Kidney epithelial cell (primary cell): ENCODE data around the gene RAPGEF1. TPM values are rescaled to one million over a fixed set of nuclear protein-coding genes. Genes with fewer than 3 reads are reported as not detected.
A peak's percentile ranks its signal among the peaks of the same experiment; 100 is the strongest.

Experiments
- DNase-seq: peaks from one replicate; pipeline ENCODE4 v3.0.0-alpha.2; 2010; ENCODE audit warnings: low read depth
- H3K27me3 ChIP-seq: 2 replicates; pipeline ENCODE4 v1.6.0; 2011; ENCODE audit warnings: low read length; ENCODE audit not compliant: control insufficient read depth, insufficient read depth
- H3K36me3 ChIP-seq: 2 replicates; pipeline ENCODE4 v1.5.1; 2011; ENCODE audit warnings: low read length; ENCODE audit not compliant: control insufficient read depth, insufficient read depth
- H3K4me3 ChIP-seq: 2 replicates; pipeline ENCODE4 v1.5.1; 2011; ENCODE audit warnings: low read depth, mild to moderate bottlenecking, control low read depth, low read length
- total RNA-seq: library from RNA; depleted of rRNA; stranded (reverse); fragments of >200 nt; gene quantifications from 2 replicates; pipeline ENCODE4 v1.2.3, GENCODE V29; 2015
- TF ChIP-seq, protein P1 (sequence below): IDR thresholded peaks from 2 replicates; pipeline ENCODE4 v1.5.1; 2011; ENCODE audit warnings: mild to moderate bottlenecking, moderate library complexity, low read length, control low read depth, inconsistent platforms; ENCODE audit not compliant: insufficient read depth, poor library complexity, severe bottlenecking

Gene RAPGEF1
- total RNA-seq, 1 donor from 2014 or later, result 43.5 TPM

DNA sequence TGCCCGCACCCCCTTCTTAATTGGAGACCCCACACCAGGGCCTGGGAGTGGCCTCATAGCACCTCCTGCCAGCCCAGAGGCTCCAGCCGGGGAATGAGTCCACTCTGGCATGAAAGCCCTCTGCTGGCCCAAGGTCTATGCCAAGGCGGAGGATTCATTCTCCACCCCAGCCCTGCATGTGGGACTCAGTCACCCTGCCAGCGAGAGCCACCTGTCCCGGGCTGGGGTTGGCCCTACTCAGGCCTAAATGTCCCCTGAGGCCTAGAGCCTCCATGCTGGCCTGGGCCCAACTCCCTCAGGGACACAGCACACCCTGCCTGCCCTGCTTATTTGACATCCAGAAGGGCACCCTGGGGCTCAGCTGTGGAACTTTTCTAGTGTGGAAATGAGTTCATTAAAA lies 1.0 kb upstream of the RAPGEF1 start:
- Histone ChIP-seq H3K27me3 (no peaks in the 10 kb centered on the region), H3K4me3 (no peak overlapping the region), H3K36me3 (no peaks in the 10 kb centered on the region)
- TF ChIP-seq, protein P1, sequence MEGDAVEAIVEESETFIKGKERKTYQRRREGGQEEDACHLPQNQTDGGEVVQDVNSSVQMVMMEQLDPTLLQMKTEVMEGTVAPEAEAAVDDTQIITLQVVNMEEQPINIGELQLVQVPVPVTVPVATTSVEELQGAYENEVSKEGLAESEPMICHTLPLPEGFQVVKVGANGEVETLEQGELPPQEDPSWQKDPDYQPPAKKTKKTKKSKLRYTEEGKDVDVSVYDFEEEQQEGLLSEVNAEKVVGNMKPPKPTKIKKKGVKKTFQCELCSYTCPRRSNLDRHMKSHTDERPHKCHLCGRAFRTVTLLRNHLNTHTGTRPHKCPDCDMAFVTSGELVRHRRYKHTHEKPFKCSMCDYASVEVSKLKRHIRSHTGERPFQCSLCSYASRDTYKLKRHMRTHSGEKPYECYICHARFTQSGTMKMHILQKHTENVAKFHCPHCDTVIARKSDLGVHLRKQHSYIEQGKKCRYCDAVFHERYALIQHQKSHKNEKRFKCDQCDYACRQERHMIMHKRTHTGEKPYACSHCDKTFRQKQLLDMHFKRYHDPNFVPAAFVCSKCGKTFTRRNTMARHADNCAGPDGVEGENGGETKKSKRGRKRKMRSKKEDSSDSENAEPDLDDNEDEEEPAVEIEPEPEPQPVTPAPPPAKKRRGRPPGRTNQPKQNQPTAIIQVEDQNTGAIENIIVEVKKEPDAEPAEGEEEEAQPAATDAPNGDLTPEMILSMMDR, result no peak
- no peak for DNase-seq

DNA sequence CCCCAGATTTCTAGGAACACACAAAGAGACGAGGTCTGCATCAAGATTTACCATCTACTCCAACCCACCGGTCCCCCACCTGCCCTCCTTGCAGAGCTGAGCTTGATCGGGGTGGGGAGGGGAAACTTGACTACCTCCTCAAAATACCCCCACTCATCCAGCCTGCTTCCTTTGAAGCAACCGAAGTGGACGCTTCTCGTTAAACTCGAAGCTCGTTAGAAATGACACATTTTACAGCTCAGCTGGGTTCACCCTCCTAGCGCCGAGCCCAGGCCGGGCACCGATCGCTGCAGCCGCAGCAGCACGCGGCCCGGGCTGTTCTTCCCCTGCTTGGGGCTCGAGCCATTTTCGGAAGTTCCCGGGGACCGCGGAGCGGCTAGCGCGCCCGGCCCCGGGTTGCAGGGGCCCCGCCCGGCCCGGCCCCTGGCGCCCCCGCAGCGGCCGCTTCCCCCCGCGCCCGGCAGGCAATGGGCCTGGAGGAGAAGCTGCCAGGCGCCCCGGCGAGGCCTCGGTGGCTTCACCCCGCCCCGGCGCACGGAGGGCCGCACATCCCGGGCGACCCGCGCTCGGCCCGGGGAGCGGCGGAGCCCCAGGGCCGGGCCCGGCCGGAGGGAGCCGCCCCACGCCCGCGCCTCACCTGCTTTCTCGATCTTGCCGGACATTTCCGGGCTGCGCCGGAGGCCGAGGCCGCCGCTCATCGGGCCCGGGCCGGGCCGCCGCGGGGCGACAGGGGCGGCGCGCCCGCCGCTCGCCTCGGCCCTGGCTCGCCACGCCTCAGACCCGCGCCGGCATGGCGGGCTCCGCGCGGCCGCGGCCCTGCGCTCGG lies 530 bp downstream of the RAPGEF1 start:
- no peak for DNase-seq
- H3K27me3 ChIP-seq, result no peaks in the 10 kb centered on the region
- TF ChIP-seq, protein P1, result no peak
- peak overlapping the region; percentile 60 for H3K4me3 ChIP-seq
- no peaks in the 10 kb centered on the region for H3K36me3 ChIP-seq

DNA sequence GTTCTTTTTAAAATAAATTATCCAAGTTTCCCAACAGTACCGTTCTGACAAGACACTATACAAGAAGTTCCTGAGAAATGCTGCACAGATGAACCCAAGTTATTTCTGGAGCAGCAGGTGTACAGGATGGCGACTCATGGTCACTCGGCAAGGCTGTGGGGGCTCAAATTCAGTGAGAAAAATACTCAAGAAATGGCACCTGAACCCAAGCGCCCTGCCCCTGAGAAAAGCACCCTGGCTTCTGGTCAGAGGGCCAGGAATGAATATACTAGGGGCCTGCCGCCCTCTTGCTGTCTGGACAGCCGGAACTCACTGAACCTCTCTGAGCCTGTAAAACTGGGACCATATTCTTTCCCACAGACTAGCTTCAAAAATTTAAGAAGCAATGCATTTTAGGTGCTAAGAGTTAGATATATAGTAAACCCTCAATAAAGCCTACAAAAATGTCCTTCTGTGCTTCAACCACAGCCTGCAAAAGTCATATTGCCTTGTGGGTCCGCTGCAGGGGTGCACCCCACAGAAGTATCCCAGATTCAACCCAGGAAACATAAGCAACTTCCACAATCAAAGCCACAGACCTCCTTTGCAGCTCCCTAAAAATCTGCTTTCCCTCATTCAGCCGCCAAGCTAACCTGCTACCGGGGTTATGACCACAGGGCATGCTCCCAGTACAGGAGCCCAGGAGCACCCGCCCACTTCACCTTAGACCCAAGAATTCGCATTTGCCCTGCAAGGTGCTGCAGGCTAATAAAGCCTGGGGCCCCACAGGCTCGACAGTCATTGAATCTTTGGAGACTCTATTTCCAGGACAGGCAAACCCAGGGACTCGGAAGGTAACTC lies 1.4 kb downstream of the RAPGEF1 start:
- no peak for DNase-seq
- no peaks in the 10 kb centered on the region for H3K36me3 ChIP-seq
- H3K27me3 ChIP-seq, result no peaks in the 10 kb centered on the region
- TF ChIP-seq, protein P1, result no peak
- H3K4me3 ChIP-seq, result peak overlapping the region; percentile 60

GRCh38 chr9:131737426-131737825 lies 2.5 kb downstream of the RAPGEF1 start:
- H3K36me3 ChIP-seq, result no peaks in the 10 kb centered on the region
- no peak overlapping the region for H3K4me3 ChIP-seq
- no peaks in the 10 kb centered on the region for H3K27me3 ChIP-seq
- TF ChIP-seq, protein P1, result no peak
- no peak for DNase-seq

DNA sequence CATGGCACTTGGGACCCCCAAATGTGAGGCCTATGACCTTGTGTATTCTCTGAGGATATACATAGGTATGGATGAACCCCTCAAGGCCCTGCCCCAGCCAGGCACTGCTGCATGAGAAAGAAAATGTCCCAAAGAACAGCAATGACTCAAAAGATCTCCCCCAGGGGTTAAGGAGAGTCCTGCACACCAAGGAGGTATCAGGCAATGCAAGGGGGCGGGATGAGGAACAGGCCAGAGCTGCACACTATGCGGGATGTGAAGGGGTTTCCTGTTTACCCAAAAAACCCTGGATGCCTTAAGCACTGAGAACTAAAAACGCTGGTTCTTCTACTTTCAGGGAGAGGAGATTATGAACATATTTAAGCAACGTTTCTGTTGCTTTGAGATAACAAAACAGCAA lies 3.4 kb downstream of the RAPGEF1 start:
- Histone ChIP-seq H3K4me3 (no peak overlapping the region), H3K36me3 (no peaks in the 10 kb centered on the region), H3K27me3 (no peaks in the 10 kb centered on the region)
- TF ChIP-seq, protein P1, result no peak
- DNase-seq, result no peak
